AG10803 (cell line): ENCODE data around the gene ATP2B1.
"Not testable (repeated sequence)": the region's sequence is repeated elsewhere in the genome, so short reads cannot be mapped to it uniquely, and the experiment has no call there.

Experiments used
- DNase-seq: peaks from one replicate; pipeline ENCODE4 v3.0.0; 2010; ENCODE audit warnings: low read depth
- H3K4me3 ChIP-seq: 2 replicates; pipeline ENCODE4 v1.5.1; 2011; ENCODE audit warnings: mild to moderate bottlenecking, low read length, control low read depth
- TF ChIP-seq, protein P1 (sequence below): conservative IDR thresholded peaks from 2 replicates; pipeline ENCODE4 v1.5.1; 2011; ENCODE audit warnings: mild to moderate bottlenecking, low read length, control low read depth, inconsistent platforms

Gene ATP2B1

DNA sequence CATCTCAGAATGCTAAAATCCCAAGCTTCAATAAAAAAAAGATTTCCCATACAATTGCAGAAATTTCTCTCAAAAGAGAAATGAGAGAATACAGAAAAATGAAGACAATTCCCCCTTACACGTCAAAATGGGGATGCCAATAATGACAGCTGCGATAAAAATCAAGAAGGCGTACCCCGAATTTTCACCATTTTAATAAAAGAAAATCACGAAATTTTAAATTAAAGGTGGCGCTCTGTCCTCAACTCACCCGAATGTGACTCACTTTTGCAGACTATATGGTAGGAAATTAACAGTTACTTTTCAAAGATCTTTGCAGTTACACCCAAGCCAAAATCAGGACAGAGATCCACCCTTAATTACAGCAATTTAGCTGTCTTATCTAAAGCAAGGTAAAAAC lies 2.1 kb downstream of the ATP2B1 start:
- H3K4me3 ChIP-seq: peak overlapping the region; percentile 77
- no peak for DNase-seq
- TF ChIP-seq, protein P1, sequence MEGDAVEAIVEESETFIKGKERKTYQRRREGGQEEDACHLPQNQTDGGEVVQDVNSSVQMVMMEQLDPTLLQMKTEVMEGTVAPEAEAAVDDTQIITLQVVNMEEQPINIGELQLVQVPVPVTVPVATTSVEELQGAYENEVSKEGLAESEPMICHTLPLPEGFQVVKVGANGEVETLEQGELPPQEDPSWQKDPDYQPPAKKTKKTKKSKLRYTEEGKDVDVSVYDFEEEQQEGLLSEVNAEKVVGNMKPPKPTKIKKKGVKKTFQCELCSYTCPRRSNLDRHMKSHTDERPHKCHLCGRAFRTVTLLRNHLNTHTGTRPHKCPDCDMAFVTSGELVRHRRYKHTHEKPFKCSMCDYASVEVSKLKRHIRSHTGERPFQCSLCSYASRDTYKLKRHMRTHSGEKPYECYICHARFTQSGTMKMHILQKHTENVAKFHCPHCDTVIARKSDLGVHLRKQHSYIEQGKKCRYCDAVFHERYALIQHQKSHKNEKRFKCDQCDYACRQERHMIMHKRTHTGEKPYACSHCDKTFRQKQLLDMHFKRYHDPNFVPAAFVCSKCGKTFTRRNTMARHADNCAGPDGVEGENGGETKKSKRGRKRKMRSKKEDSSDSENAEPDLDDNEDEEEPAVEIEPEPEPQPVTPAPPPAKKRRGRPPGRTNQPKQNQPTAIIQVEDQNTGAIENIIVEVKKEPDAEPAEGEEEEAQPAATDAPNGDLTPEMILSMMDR: no peak

DNA sequence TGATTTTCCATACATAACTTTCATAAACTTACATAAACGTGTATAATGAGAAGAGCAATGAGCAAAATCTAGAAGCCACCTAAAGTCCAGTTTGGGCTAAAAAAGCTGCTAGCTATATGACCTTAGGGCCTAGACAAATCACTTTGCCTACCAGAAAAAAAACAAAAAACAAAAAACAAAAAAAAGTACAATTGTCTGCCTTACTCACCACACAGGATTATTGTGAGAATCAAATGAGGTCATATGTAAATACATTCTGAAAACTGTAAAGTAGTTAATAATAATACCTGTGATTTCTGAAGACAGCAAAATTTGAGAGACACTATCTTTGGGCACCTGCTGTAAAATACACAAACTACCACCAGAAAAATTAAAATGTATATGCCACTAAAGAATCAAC lies 4.2 kb downstream of the ATP2B1 start:
- DNase-seq: no peak
- TF ChIP-seq, protein P1: no peak
- no peak overlapping the region for H3K4me3 ChIP-seq

DNA sequence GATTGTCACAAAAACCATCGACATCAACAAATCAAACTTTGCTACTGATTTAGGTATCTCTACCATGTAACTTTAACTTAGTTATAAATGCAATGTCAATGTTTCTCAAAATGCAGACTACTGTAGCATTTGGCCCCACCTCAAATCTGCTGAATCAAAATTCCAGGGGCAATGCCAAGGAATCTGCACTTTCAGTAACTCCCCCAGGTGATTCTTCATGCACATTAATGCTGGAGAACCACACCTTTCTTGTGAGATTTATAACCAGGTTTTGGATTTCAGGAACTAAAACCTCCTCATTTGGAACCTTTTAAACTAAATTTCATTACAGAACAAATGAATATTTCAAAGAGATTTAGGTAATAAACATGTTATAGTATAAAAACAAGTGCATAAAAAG lies 4.9 kb downstream of the ATP2B1 start:
- TF ChIP-seq, protein P1: no peak
- H3K4me3 ChIP-seq: no peak overlapping the region
- no peak for DNase-seq

DNA sequence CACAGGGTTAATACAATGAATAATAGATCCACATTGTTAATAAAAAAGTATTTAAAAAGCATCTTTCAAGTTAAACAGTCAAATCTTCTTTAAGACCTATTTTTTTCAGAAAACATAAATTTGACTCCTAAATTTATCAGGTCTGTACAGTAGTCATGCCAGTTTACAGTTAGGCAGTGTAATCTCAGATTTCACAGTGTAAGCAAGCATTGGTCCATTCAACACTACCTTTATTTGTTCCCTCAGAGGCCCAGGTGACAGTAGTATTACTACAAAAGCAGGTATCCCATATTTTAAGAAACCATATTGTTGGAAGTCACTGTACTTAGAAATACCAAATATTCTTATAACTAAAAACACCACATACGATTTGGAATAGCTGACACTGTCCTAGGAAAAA lies 6.1 kb downstream of the ATP2B1 start:
- TF ChIP-seq, protein P1: no peak
- no peak overlapping the region for H3K4me3 ChIP-seq
- no peak for DNase-seq

DNA sequence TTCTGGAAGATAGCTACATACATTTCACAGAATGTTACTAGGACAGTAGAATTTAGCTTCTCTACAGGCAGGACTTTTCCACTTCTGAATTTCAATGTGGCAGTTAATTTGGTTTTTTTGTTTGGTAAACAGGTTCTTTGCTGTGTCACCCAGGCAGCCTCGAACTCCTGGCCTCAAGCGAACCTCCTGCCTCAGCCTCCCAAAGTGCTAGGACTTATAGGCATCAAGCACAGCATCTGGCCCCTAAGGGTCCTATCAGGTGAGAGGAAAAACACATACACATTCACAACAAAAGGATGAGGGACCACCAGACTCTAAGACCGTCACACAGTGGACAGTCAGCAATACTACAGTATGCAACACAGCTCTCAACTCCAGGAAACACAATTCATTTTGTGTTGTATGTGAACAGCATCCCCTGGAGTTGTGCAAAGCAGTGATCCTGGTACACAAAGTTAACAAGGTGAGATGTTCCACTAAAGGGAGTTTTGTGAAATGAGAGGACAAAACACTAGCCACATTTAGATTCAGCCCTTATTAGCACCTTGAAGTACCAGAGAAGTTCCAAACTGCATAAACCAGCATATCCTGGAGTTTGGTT lies 6.9 kb downstream of the ATP2B1 start:
- H3K4me3 ChIP-seq: no peak overlapping the region
- TF ChIP-seq, protein P1: 0 out of 2 replicates have a peak, but pooled peaks have one; percentile 6
- DNase-seq: no peak

DNA sequence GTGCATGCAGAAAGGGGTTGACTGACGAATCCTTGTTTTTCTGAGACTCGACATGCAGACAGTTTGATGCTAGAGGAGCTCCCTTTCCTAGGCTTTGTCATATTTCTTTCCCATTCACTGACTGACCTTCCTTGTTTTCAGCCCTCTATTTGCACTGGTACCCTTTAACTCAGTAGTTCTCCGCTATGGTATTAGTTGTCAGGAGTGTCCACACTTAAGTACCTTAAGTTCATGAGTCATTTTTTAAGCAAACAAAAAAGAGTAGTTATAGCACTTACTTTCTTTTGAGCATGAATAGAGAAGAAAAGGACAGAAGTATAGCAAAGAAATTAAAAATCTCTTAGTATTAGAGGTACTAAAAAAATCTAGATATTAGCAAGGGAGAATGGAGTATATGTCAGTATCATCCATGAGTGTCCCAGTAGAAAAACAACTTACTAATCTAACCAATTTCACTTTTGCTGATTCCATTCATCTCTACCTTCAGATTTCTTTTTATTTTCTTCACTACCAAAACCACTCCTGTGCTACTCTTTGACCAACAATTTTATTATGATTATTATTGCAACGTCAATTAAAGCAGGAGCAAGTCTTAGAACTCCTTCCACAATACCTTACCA lies 8.3 kb downstream of the ATP2B1 start:
- no peak for DNase-seq
- no peak overlapping the region for H3K4me3 ChIP-seq
- TF ChIP-seq, protein P1: no peak

DNA sequence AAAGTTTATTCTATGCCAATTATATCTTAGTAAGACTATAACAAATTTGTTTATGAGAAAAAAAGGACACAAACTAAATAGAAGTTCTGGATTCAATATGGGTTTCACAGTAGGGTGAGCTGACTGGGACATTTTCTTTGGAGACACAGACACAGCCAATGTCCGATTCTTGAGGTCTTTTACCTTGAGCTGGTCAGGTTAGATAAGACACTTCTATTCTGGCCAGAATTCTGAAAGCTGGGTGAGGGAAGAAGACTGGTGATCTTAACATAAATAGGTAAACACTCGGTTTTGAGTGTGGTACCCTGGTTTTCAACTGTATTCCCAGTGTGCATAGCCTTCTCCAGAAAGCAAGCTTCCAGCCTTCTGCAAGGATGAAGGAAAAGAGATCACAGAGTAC lies 10.0 kb downstream of the ATP2B1 start:
- no peak for DNase-seq
- no peak overlapping the region for H3K4me3 ChIP-seq
- TF ChIP-seq, protein P1: no peak

DNA sequence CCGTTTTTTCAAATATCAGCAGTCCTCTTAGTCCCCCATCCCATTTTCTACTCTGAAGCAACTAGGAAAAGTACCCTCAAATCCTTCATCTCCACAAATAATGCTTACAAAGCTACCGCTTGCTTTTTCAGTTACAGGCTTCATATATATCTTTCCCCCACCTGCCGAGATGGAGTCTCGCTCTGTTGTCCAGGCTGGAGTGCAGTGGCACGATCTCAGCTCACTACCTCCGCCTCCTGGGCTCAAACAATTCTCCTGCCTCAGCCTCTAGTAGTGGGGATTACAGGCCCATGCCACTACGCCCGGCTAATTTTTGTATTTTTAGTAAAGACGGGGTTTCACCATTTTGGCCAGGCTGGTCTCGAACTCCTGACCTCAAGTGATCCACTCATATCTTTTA lies 10.9 kb downstream of the ATP2B1 start:
- H3K4me3 ChIP-seq, DNase-seq: not testable (repeated sequence)
